ENCODE measurements around the gene SEMA6D. TPM values are rescaled to one million over a fixed set of nuclear protein-coding genes. Genes with fewer than 3 reads are reported as not detected.

The SEMA6D gene
- total and polyA plus RNA-seq, 12 donors, result 1.4 to 20.1 (median 11.9) TPM

DNA sequence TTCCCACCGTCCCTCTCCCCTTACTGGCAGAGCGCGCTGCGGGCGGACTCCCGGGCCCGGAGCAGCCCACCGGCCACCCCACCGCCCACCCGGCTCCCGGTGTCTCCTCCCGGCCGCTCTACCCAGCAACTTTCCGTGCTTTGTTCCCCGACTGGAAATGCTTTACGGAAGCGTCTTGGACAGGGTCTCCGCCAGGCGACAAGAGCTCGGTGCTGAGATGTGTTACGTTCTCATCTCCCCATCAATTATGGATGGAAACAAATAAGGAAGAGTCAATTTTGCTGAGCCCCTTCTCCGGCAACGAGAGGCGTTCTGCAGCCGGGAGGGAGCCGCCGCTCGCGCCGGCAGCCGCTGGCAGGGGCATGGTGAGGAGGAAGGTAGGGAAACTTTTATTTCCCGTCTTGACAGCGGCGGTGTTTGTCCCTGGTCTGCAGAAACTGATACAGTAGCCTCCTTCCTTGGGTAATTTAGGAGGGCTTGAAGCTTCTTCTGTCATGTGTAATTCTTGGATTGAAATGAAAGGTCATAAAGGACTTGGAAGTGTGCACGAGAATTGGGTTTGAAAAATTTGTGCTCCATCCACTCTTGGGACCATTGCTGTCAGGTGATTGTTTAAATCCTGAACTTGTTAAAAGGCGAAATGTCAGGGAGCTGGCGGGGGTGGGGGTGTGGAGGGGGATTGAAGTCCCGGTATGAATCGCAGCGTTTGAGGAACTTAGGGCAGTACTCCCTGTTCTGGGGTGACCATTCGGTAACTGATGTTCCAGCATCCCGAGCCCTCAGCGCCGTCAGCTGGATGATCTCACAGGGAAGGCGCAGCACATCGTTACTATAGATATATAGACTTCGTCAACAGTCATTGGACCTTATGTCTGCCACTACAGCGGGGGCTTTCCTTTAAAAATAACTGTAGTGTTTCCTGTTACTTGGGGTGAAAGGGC lies 1.5 kb downstream of the SEMA6D start:
- ATAC-seq (peak in 7 of 8 donors; percentile 2 to 59 (median 40)), DNase-seq (peak; percentile 34)
- WGBS, 2 donors, result 0 to 1% methylated on average over 44 to 48 of the region's 48 CpGs
- TF ChIP-seq, protein P1, sequence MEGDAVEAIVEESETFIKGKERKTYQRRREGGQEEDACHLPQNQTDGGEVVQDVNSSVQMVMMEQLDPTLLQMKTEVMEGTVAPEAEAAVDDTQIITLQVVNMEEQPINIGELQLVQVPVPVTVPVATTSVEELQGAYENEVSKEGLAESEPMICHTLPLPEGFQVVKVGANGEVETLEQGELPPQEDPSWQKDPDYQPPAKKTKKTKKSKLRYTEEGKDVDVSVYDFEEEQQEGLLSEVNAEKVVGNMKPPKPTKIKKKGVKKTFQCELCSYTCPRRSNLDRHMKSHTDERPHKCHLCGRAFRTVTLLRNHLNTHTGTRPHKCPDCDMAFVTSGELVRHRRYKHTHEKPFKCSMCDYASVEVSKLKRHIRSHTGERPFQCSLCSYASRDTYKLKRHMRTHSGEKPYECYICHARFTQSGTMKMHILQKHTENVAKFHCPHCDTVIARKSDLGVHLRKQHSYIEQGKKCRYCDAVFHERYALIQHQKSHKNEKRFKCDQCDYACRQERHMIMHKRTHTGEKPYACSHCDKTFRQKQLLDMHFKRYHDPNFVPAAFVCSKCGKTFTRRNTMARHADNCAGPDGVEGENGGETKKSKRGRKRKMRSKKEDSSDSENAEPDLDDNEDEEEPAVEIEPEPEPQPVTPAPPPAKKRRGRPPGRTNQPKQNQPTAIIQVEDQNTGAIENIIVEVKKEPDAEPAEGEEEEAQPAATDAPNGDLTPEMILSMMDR (IDR thresholded peaks at IDR 0.05), result no peak
- no peaks in the 10 kb centered on the region for H3K36me3 ChIP-seq
- no peaks in the 10 kb centered on the region for H3K9me3 ChIP-seq
- peaks cover 0 to 59% (median 0%) of the 10 kb centered on the region in 7 donors for H3K27me3 ChIP-seq
- H3K27ac ChIP-seq, result peak overlapping the region; percentile 73 to 94 (median 89)
- H3K4me1 ChIP-seq, result peaks cover 0 to 63% (median 24%) of the 10 kb centered on the region in 9 donors
- H3K4me3 ChIP-seq, result peak overlapping the region; percentile 70 to 98 (median 88)
- intact Hi-C loops (cut with DNase I), result loop anchor here in 9 of 10 donors (5.0 to 10.0 kb wide), 10 partner anchors 76 to 524 kb away; no protein-coding TSS in a partner anchor

DNA sequence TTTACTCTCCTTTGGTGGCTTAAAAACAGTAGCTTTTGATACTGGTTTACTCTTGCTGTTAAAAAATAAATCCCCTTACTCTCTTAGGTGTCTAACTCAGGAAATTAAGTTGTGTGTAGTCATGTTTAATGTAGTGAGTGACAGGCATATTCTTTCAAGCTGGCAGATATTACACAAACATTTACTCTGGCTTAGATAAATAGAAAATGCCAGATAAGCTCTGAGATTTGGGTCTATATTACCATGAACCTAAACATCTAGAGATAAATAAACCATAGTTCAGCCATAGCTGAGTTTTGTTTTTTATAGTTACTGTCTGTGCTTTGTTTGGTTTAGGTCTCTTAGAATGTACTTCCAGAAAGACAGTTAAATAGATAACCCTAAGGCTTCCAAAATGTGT lies 2.4 kb downstream of the SEMA6D start:
- Histone ChIP-seq H3K36me3 (no peaks in the 10 kb centered on the region), H3K4me3 (peak overlapping the region in 9 of 10 donors; percentile 70 to 98 (median 89)), H3K27me3 (peaks cover 0 to 56% (median 0%) of the 10 kb centered on the region in 7 donors), H3K27ac (peak overlapping the region in 9 of 10 donors; percentile 18 to 94 (median 88)), H3K4me1 (peaks cover 0 to 72% (median 34%) of the 10 kb centered on the region in 9 donors), H3K9me3 (no peaks in the 10 kb centered on the region)
- TF ChIP-seq, protein P1 (IDR thresholded peaks at IDR 0.05), result no peak
- DNase-seq (no peak), ATAC-seq (no peak)
- intact Hi-C loops (cut with DNase I), result loop anchor here in 9 of 10 donors (5.0 to 10.0 kb wide), 10 partner anchors 75 to 525 kb away; no protein-coding TSS in a partner anchor

DNA sequence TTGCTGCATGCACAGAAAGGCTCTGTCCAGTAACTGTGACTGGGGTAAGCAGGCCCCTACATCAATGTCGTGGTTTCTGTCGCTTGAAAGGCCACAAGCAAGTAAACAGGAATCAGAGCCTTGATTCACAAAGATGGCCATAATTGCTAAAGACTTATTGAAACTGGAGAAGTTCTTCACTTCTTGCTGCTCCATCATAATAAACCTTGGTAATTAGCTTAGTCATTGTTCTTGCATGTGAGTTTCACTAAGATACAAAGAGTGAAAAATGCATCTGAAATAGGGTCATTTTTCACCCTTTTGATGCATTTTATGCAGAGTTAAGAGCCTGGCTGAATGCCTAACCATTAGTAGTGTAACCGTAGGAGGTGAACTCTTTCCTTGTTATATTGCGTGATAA lies 3.2 kb downstream of the SEMA6D start:
- intact Hi-C loops (cut with DNase I), result loop anchor here in 1 of 10 donors (10.0 kb wide), 1 partner anchor 74 kb away; no protein-coding TSS in a partner anchor
- ATAC-seq, result no peak
- H3K9me3 ChIP-seq, result no peaks in the 10 kb centered on the region
- peak overlapping the region in 5 of 10 donors; percentile 89 to 98 (median 92) for H3K4me3 ChIP-seq
- H3K27ac ChIP-seq, result peak overlapping the region in 5 of 10 donors; percentile 22 to 94 (median 90)
- no peak for DNase-seq
- H3K27me3 ChIP-seq, result peaks cover 0 to 48% (median 0%) of the 10 kb centered on the region in 7 donors
- peaks cover 0 to 79% (median 41%) of the 10 kb centered on the region in 9 donors for H3K4me1 ChIP-seq
- TF ChIP-seq, protein P1 (IDR thresholded peaks at IDR 0.05), result no peak
- WGBS, 2 donors, result 43 to 47% methylated on average over 4 of the region's 4 CpGs
- H3K36me3 ChIP-seq, result no peaks in the 10 kb centered on the region

DNA sequence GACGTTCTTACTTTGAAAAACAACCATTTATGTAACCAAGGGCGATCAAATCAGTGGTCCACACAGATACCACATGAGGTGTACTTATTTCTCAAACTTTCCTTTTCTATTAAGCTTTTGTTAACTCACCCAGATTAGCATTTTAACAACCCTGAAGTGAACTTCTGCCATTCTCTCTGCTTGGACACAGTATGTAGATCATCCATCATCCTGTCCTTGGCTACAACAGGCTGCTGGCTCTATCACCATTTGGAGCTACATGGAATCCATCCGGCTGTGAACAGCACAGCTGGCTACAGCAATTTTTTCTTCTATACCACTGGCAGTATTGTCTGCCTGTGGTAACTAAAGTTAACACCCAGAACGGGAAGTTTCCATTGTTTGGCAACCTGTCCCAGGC lies 4.4 kb downstream of the SEMA6D start:
- Histone ChIP-seq H3K9me3 (no peaks in the 10 kb centered on the region), H3K36me3 (no peaks in the 10 kb centered on the region), H3K27ac (peak overlapping the region in 5 of 10 donors; percentile 14 to 92 (median 88)), H3K4me1 (peaks cover 5 to 79% (median 41%) of the 10 kb centered on the region in 9 donors), H3K27me3 (peaks cover 0 to 39% (median 0%) of the 10 kb centered on the region in 7 donors), H3K4me3 (peak overlapping the region in 1 of 10 donors; percentile 92)
- intact Hi-C loops (cut with DNase I), result loop anchor here in 1 of 10 donors (10.0 kb wide), 1 partner anchor 73 kb away; no protein-coding TSS in a partner anchor
- 41 to 45% methylated on average over 4 of the region's 4 CpGs for WGBS, 2 donors
- DNase-seq, result no peak
- TF ChIP-seq, protein P1 (IDR thresholded peaks at IDR 0.05), result no peak
- no peak for ATAC-seq
